Measurements from ENCODE around the gene STK38L.
A peak's percentile ranks its signal among the peaks of the same experiment; 100 is the strongest.

Gene STK38L

GRCh38 chr12:27330846-27331245, 86.8 kb downstream of the STK38L start:
- DNase-seq (no peak), ATAC-seq (ENCODE audit: insufficient read depth, low read depth) (no peak)
- H4K20me1 ChIP-seq (ENCODE audit: insufficient read depth, low read length) = no peaks in the 10 kb centered on the region; the same call in 1 of the 2 replicates
- no peaks in the 10 kb centered on the region for H3K9me3 ChIP-seq (ENCODE audit: insufficient read depth, low read length, severe bottlenecking)
- peaks cover 17% of the 10 kb centered on the region for H3K4me1 ChIP-seq (ENCODE audit: insufficient read depth, low read length)
- TF ChIP-seq CTCF (IDR thresholded peaks at IDR 0.05; ENCODE audit: borderline replicate concordance, extremely low read depth, low read length, poor library complexity, severe bottlenecking) (no peak), EZH2 (IDR thresholded peaks at IDR 0.05; ENCODE audit: borderline replicate concordance, low read depth, low read length, severe bottlenecking) (no peak)
- no peak overlapping the region for H3K27ac ChIP-seq (ENCODE audit: low read length)
- 0 out of 2 replicates have a peak, but pooled peaks cover 2% of the 10 kb centered on the region for H3K36me3 ChIP-seq (ENCODE audit: insufficient read depth, low read length)
- H2AFZ ChIP-seq (ENCODE audit: low read depth, low read length) = no peak overlapping the region
- peaks cover 49% of the 10 kb centered on the region for H3K27me3 ChIP-seq (ENCODE audit: insufficient read depth, low read length, poor library complexity)
- no peak overlapping the region for H3K4me3 ChIP-seq (ENCODE audit: low read depth in 1 of 2, low read length in 2 of 2)
- H3K9ac ChIP-seq (ENCODE audit: low read depth, low read length) = no peak overlapping the region
- no peaks in the 10 kb centered on the region for H3K79me2 ChIP-seq (ENCODE audit: insufficient read depth, low read length)
- no peak overlapping the region for H3K4me2 ChIP-seq (ENCODE audit: insufficient read depth, low read length)

DNA sequence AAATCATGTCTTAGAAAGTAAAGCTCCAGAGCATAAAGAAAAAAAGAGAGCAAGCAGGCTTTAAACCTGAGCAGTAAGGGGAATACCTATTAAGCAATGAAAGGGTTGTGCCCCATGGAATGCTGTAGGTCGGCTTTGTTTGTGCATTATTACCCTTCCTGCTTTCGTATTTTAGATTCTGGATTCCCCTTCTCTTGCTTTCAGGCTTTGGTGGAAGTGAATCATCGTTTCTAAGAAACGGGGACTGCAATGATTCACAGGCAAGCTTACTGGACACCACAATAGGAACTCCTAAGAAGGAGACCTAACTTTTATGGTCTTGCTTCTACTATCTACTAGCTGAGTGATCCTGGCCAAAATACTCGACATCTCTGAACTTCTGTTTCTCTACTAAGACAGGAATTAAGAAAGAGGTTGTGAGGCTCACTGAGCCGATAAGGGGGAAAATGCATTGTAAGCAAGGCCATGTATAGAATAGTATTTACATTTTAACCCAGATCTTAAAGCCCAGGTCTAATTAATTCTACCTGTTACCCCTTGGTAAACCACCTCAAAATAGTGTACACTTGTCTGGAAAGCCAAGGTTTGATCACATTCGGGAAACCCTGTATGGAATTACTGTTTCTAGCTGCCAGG, 87.3 kb downstream of the STK38L start:
- DNase-seq (no peak), ATAC-seq (ENCODE audit: insufficient read depth, low read depth) (no peak)
- peaks cover 17% of the 10 kb centered on the region for H3K4me1 ChIP-seq (ENCODE audit: insufficient read depth, low read length)
- no peak overlapping the region for H2AFZ ChIP-seq (ENCODE audit: low read depth, low read length)
- H3K9ac ChIP-seq (ENCODE audit: low read depth, low read length) = no peak overlapping the region
- TF ChIP-seq CTCF (IDR thresholded peaks at IDR 0.05; ENCODE audit: borderline replicate concordance, extremely low read depth, low read length, poor library complexity, severe bottlenecking) = no peak
- peak; percentile 22 for TF ChIP-seq EZH2 (IDR thresholded peaks at IDR 0.05; ENCODE audit: borderline replicate concordance, low read depth, low read length, severe bottlenecking)
- H3K4me3 ChIP-seq (ENCODE audit: low read depth in 1 of 2, low read length in 2 of 2) = no peak overlapping the region
- H4K20me1 ChIP-seq (ENCODE audit: insufficient read depth, low read length) = no peaks in the 10 kb centered on the region; the same call in 1 of the 2 replicates
- H3K79me2 ChIP-seq (ENCODE audit: insufficient read depth, low read length) = no peaks in the 10 kb centered on the region
- no peaks in the 10 kb centered on the region for H3K9me3 ChIP-seq (ENCODE audit: insufficient read depth, low read length, severe bottlenecking)
- peaks cover 53% of the 10 kb centered on the region for H3K27me3 ChIP-seq (ENCODE audit: insufficient read depth, low read length, poor library complexity)
- H3K4me2 ChIP-seq (ENCODE audit: insufficient read depth, low read length) = no peak overlapping the region
- H3K36me3 ChIP-seq (ENCODE audit: insufficient read depth, low read length) = no peaks in the 10 kb centered on the region
- no peak overlapping the region for H3K27ac ChIP-seq (ENCODE audit: low read length)

DNA sequence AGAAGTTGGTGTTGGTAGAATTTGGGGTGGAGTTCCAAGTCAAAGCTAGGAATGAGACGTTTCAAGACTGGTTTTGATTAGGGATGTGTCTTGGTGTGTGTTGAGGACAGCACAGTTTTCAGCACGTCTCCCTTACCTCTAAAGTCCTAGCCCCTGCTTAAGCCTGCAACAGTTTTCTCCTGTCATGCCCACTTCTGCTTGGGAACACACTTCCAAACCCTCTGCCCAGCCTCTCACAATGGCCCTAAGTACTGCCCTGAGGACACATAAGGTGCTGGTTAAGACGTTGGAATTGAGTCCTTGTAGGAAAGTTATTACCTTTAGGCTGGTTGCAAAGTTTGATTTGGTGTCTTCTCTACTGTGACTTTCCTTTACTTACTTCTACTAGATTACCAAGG, 87.8 kb downstream of the STK38L start:
- Histone ChIP-seq H2AFZ (ENCODE audit: low read depth, low read length) (peak overlapping the region; percentile 63; the same call in 1 of the 2 replicates), H3K9ac (ENCODE audit: low read depth, low read length) (no peak overlapping the region), H3K36me3 (ENCODE audit: insufficient read depth, low read length) (no peaks in the 10 kb centered on the region), H3K27ac (ENCODE audit: low read length) (no peak overlapping the region), H3K79me2 (ENCODE audit: insufficient read depth, low read length) (no peaks in the 10 kb centered on the region), H3K4me1 (ENCODE audit: insufficient read depth, low read length) (peaks cover 17% of the 10 kb centered on the region), H3K4me3 (ENCODE audit: low read depth in 1 of 2, low read length in 2 of 2) (no peak overlapping the region), H3K9me3 (ENCODE audit: insufficient read depth, low read length, severe bottlenecking) (no peaks in the 10 kb centered on the region), H3K27me3 (ENCODE audit: insufficient read depth, low read length, poor library complexity) (peaks cover 53% of the 10 kb centered on the region), H4K20me1 (ENCODE audit: insufficient read depth, low read length) (no peaks in the 10 kb centered on the region; the same call in 1 of the 2 replicates), H3K4me2 (ENCODE audit: insufficient read depth, low read length) (peak overlapping the region; percentile 73; the same call in 1 of the 2 replicates)
- no peak for DNase-seq
- no peak for TF ChIP-seq CTCF (IDR thresholded peaks at IDR 0.05; ENCODE audit: borderline replicate concordance, extremely low read depth, low read length, poor library complexity, severe bottlenecking)
- no peak for TF ChIP-seq EZH2 (IDR thresholded peaks at IDR 0.05; ENCODE audit: borderline replicate concordance, low read depth, low read length, severe bottlenecking)
- ATAC-seq (ENCODE audit: insufficient read depth, low read depth) = no peak
